Smooth muscle cell (in vitro differentiated cells): ENCODE data around the gene NDRG4. TPM values are rescaled to one million over a fixed set of nuclear protein-coding genes. Genes with fewer than 3 reads are reported as not detected.

ENCODE experiments used
- DNase-seq: peaks from one replicate; lab custom pipeline; 2025; ENCODE audit not compliant: unreplicated experiment; lab: John Stamatoyannopoulos, UW
- H2AFZ ChIP-seq: fragments of 200-600 bp; sonication (generic); 2 replicates; pipeline ENCODE4 v1.6.0; 2016; ENCODE audit warnings: antibody characterized with exemption, low read depth, mild to moderate bottlenecking
- H3F3A ChIP-seq: fragments of 200-600 bp; sonication (generic); 2 replicates; pipeline ENCODE4 v1.6.0; 2017; ENCODE audit warnings: antibody characterized with exemption, low read depth
- H3K27ac ChIP-seq: fragments of 200-600 bp; sonication (generic); 2 replicates; pipeline ENCODE4 v1.5.1; 2016; ENCODE audit warnings: low read depth, mild to moderate bottlenecking
- H3K27me3 ChIP-seq: fragments of 200-600 bp; sonication (generic); 2 replicates; pipeline ENCODE4 v1.6.1; 2016; ENCODE audit warnings: low read depth, mild to moderate bottlenecking
- H3K36me3 ChIP-seq: fragments of 200-600 bp; sonication (generic); 2 replicates; pipeline ENCODE4 v1.5.1; 2016; ENCODE audit warnings: low read depth
- H3K4me1 ChIP-seq: fragments of 200-600 bp; sonication (generic); 2 replicates; pipeline ENCODE4 v1.5.1; 2016; ENCODE audit warnings: low read depth
- H3K4me2 ChIP-seq: fragments of 200-600 bp; sonication (generic); 2 replicates; pipeline ENCODE4 v1.6.0; 2016; ENCODE audit warnings: mild to moderate bottlenecking
- H3K4me3 ChIP-seq: fragments of 200-600 bp; sonication (generic); 2 replicates; pipeline ENCODE4 v1.5.1; 2016; ENCODE audit warnings: mild to moderate bottlenecking
- H3K79me2 ChIP-seq: fragments of 200-600 bp; sonication (generic); 2 replicates; pipeline ENCODE4 v1.6.0; 2016; ENCODE audit warnings: low read depth, mild to moderate bottlenecking
- H3K9ac ChIP-seq: fragments of 200-600 bp; sonication (generic); 2 replicates; pipeline ENCODE4 v1.6.0; 2016; ENCODE audit warnings: low read depth
- H3K9me3 ChIP-seq: fragments of 200-600 bp; sonication (generic); replicated peaks from 2 replicates; pipeline ENCODE4 v1.5.1; 2016; ENCODE audit warnings: low read depth
- H4K20me1 ChIP-seq: fragments of 200-600 bp; sonication (generic); 2 replicates; pipeline ENCODE4 v1.6.0; 2016; ENCODE audit warnings: low read depth
- CTCF ChIP-seq: fragments of 200-600 bp; sonication (generic); IDR thresholded peaks from 2 replicates; pipeline ENCODE4 v1.5.1; 2017; ENCODE audit warnings: borderline replicate concordance, mild to moderate bottlenecking, antibody characterized with exemption; ENCODE audit not compliant: insufficient read depth, poor library complexity, severe bottlenecking
- WGBS: methylation state at CpG from one replicate; pipeline ENCODE4 v1.1.7; 2016; ENCODE audit warnings: low lambda C conversion rate; 5-methylcytosine and 5-hydroxymethylcytosine counted together
- polyA plus RNA-seq: library from polyadenylated mRNA; unstranded; fragments of >200 nt; fragmentation: Nextera tagmentation; extraction: Ambion mirVana; gene quantifications from 2 replicates; pipeline ENCODE4 v1.2.1, GENCODE V29; 2016
- total RNA-seq: library from RNA; depleted of rRNA; stranded (reverse); fragments of >200 nt; gene quantifications from 2 replicates; pipeline ENCODE4 v1.2.3, GENCODE V29; 2014

The NDRG4 gene
- total and polyA plus RNA-seq, 2 experiments from 2014 or later: 9.9 to 23.0 TPM

- TF ChIP-seq CTCF: no peak
- H3K4me2 ChIP-seq: no peak overlapping the region
- no peak overlapping the region for H2AFZ ChIP-seq
- H3K9ac ChIP-seq: no peak overlapping the region
- peaks cover 44% of the 10 kb centered on the region for H4K20me1 ChIP-seq
- H3K36me3 ChIP-seq: peaks cover 26% of the 10 kb centered on the region
- peaks cover 10% of the 10 kb centered on the region for H3K4me1 ChIP-seq
- peaks cover 4% of the 10 kb centered on the region for H3K79me2 ChIP-seq
- no peak for DNase-seq
- 100% methylated on average over 1 of the region's 1 CpG for WGBS
- H3K9me3 ChIP-seq: no peaks in the 10 kb centered on the region
- H3K27ac ChIP-seq: no peak overlapping the region
- H3K27me3 ChIP-seq: no peaks in the 10 kb centered on the region
- H3K4me3 ChIP-seq: no peak overlapping the region
- peaks cover 28% of the 10 kb centered on the region for H3F3A ChIP-seq
These were observed 19.0 kb downstream of the NDRG4 start for GRCh38 chr16:58518980-58519368.

GRCh38 chr16:58519707-58520106, 19.8 kb downstream of the NDRG4 start:
- Histone ChIP-seq H4K20me1 (peaks cover 44% of the 10 kb centered on the region), H3K9me3 (no peaks in the 10 kb centered on the region), H3K4me1 (peaks cover 5% of the 10 kb centered on the region), H3K4me3 (no peak overlapping the region), H3K79me2 (peaks cover 4% of the 10 kb centered on the region), H3K4me2 (no peak overlapping the region), H3K9ac (no peak overlapping the region), H3K27ac (no peak overlapping the region), H3K36me3 (peaks cover 29% of the 10 kb centered on the region), H3K27me3 (no peaks in the 10 kb centered on the region), H2AFZ (no peak overlapping the region), H3F3A (peaks cover 28% of the 10 kb centered on the region)
- no peak for TF ChIP-seq CTCF
- DNase-seq: no peak

- no peak for TF ChIP-seq CTCF
- Histone ChIP-seq H3K27me3 (no peaks in the 10 kb centered on the region), H3K79me2 (peaks cover 25% of the 10 kb centered on the region), H3K4me2 (no peak overlapping the region), H3K36me3 (peaks cover 51% of the 10 kb centered on the region), H3K27ac (no peak overlapping the region), H2AFZ (no peak overlapping the region), H3K4me1 (no peaks in the 10 kb centered on the region), H3K9ac (no peak overlapping the region), H3F3A (no peaks in the 10 kb centered on the region), H3K4me3 (no peak overlapping the region), H3K9me3 (no peaks in the 10 kb centered on the region), H4K20me1 (peaks cover 8% of the 10 kb centered on the region)
- WGBS: 95% methylated on average over 5 of the region's 5 CpGs
- DNase-seq: no peak
These were observed 30.2 kb downstream of the NDRG4 start for GRCh38 chr16:58530179-58530578.

- Histone ChIP-seq H3K4me2 (no peak overlapping the region), H3K36me3 (peaks cover 61% of the 10 kb centered on the region), H3K79me2 (peaks cover 25% of the 10 kb centered on the region)
These were observed 32.5 kb downstream of the NDRG4 start for GRCh38 chr16:58532414-58532813.

More at GRCh38 chr16:58532414-58532813, 32.5 kb downstream of the NDRG4 start:
- no peaks in the 10 kb centered on the region for H3K9me3 ChIP-seq
- 90% methylated on average over 3 of the region's 3 CpGs for WGBS
- no peak overlapping the region for H2AFZ ChIP-seq
- no peak for TF ChIP-seq CTCF
- no peak overlapping the region for H3K27ac ChIP-seq
- H3K4me1 ChIP-seq: no peaks in the 10 kb centered on the region
- no peaks in the 10 kb centered on the region for H3F3A ChIP-seq
- no peak for DNase-seq
- H3K27me3 ChIP-seq: no peaks in the 10 kb centered on the region
- no peak overlapping the region for H3K4me3 ChIP-seq
- H4K20me1 ChIP-seq: peaks cover 8% of the 10 kb centered on the region
- H3K9ac ChIP-seq: no peak overlapping the region
